Astrocyte of the hippocampus (primary cell): ENCODE measurements around the gene NF1.
"Not testable (repeated sequence)": the region's sequence is repeated elsewhere in the genome, so short reads cannot be mapped to it uniquely, and the experiment has no call there.

Experiments
- DNase-seq: peaks from one replicate; pipeline ENCODE4 v3.0.0; 2011; ENCODE audit warnings: low read depth, low spot score

The NF1 gene

DNA sequence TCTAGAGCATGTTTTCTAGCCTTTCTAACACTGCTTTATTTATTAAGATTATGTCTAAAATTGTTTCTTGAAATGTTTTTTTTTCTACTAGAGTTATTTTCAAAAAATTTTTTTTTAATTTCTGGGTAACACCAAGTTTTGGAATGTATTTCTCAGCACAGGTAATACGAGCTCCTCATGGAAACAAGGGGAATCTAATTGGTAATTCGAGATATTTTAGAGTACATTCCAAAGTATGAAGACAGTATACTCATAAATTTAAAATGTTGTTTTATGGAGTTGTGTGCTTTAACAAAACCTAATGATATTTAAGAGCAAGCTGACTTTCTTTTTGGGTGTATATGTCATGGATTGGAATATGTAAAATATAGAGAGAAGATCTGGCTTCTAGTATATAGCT is 159.9 kb downstream of the NF1 start:
- DNase-seq: no peak

- no peak for DNase-seq
Measured at GRCh38 chr17:31256936-31257335, 162.2 kb downstream of the NF1 start.

DNA sequence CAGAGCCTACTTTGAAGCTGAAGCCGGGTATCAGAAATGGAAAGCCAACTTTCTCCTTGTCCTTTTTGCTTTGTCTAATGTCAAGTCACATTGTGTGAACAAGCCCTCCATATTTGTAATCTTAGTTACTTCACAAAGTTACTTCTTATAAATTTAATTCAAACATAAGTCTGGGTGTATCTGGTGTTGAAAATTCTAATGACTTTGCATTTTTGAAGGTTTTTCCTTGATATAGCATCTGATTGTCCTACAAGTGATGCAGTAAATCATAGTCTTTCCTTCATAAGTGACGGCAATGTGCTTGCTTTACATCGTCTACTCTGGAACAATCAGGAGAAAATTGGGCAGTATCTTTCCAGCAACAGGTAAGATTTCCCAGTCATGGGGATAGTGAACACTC is 165.4 kb downstream of the NF1 start:
- DNase-seq: no peak

- DNase-seq: no peak
Measured at GRCh38 chr17:31261601-31262000, 166.8 kb downstream of the NF1 start.

- not testable (repeated sequence) for DNase-seq
Measured at GRCh38 chr17:31262923-31263322, 168.1 kb downstream of the NF1 start.

DNA sequence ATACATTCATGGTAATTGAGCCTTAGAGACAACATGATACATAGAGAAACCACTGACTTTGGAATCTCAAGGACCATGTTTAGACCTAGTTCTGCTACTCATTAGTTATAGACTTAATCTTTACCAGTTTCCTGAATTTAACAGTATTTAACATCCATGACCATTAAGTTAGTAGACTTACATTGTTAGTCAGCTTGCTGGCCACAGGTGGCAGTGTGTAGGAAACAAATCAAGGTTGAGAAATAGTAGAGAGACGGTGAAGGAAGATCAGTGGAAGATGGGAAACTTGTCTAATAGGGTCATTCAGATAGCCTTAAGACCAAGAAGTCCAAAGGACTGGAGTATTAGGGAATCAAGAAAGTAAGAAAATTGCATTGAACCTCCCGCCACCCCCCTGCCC is 171.3 kb downstream of the NF1 start:
- no peak for DNase-seq

DNA sequence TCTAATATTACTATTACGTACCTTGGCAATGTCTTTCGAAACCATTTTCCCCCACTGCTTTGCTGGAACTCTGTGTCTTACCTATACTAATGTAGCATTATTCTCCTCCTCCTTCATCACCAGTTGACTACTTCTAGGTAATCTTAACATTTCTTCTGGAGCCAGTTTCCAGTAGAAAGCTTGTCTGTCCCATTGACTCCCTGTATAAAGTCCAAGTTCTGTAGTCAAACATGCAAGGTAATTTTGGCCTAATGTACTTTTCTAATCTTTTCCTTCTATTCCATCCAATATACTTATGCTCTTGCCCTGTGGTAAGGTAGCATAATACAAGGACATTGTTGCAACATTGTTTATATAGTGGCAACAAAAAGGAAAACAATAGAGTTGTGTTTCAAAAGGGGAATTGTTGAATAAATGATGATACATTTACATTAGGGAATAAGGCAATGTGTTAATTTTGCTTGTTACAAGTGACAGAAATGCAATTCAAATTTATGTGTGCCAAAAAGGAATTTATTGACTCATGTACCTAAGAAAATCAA is 174.3 kb downstream of the NF1 start:
- no peak for DNase-seq

- DNase-seq: peak; percentile 97
Measured at GRCh38 chr17:31269578-31269983, 174.8 kb downstream of the NF1 start.

- no peak for DNase-seq
Measured at GRCh38 chr17:31272236-31272635, 177.5 kb downstream of the NF1 start.

- no peak for DNase-seq
Measured at GRCh38 chr17:31272803-31273202, 178.0 kb downstream of the NF1 start.

DNA sequence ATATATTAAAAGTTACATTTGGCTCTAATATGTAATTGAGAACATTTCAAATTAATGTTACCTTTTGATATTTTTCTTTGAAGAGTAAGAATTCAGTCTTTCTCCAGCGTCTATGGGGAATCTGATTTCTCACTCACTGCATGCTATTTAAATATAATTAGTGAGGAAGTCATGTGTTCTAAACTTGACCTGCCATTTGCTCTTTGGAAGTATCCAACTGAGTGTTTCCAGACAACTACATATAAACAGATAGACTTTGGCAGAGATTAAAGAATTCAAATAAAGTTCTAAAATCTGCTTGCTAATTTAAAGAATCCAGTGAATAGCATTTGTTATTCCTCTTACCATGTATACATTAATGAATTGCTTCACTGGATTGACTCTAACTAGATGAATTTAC is 178.7 kb downstream of the NF1 start:
- DNase-seq: no peak

- peak; percentile 11 for DNase-seq
Measured at GRCh38 chr17:31274252-31274651, 179.5 kb downstream of the NF1 start.

GRCh38 chr17:31275116-31275515 is 180.3 kb downstream of the NF1 start:
- no peak for DNase-seq

- no peak for DNase-seq
Measured at GRCh38 chr17:31279401-31279800, 184.6 kb downstream of the NF1 start.

- no peak for DNase-seq
Measured at GRCh38 chr17:31281061-31281460, 186.3 kb downstream of the NF1 start.

DNA sequence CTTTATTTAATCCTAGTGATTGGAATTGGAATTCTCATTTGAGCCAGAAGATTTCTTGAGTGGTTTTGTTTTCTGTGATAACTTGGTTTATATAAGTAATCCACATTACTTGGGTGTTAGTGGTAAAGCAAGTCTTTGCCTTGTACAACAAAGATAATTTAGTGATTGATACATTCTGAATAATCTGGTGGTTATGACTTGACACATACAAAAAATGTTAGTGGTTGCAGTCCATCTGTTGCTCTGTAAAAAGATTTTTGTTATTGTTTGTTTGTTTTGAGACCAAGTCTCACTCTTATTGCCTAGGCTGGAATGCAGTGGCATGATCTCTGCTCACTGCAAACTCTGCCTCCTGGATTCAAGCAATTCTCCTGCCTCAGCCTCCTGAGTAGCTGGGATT is 189.1 kb downstream of the NF1 start:
- DNase-seq: no peak

- no peak for DNase-seq
Measured at GRCh38 chr17:31286587-31286986, 191.8 kb downstream of the NF1 start.

DNA sequence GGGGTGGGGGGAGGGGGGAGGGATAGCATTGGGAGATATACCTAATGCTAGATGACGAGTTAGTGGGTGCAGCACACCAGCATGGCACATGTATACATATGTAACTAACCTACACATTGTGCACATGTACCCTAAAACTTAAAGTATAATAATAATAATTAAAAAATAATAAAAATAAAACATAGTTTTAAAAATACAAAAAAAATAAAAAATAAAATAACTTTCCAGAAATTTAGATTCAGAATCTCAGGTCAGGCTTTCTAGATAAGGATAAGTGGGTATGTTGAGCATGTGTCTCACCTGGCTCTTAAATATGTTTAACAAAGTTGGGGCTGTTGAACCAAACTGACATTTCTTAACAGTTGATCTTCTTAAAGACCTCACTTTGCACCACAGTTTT is 193.2 kb downstream of the NF1 start:
- not testable (repeated sequence) for DNase-seq

GRCh38 chr17:31289790-31290189 is 195.0 kb downstream of the NF1 start:
- DNase-seq: no peak

GRCh38 chr17:31291820-31292219 is 197.0 kb downstream of the NF1 start:
- no peak for DNase-seq

DNA sequence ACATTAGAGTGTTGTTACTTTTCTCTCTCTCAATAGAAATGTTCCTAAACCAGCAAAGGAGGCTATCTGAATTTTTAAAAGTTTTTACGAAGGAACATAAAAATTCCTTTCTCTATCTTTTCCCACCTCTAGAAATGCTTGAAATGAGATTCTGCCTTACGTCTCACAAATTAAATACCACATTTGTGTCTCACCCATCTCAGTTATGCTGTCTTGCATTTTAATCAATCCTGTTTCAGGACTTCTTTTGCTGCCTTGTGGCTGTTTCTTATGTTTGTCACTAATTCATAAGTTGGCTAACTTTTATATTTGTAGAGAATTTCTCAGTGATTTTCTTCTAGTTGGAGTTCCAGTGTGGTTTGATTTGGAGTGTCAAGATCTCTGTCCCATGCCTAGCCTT is 198.8 kb downstream of the NF1 start:
- peak; percentile 25 for DNase-seq

DNA sequence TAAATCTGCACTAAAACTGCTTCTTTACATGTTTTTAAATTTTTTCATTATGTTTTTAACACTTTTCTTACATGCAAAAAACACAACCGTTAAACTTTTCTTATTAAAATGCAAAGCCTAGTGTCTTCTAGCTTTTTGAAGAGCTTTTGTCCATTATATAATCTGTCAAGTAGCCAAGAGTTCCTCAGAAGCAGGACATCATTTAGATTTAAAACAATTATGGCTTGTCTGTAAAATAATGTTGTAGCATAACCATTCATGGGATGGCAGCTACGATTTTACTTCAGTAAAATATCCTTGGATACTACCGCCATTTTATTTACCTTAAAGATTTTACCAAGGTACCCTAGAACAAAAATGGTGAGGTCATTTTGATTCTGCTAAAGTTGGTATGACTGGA is 199.5 kb downstream of the NF1 start:
- no peak for DNase-seq

GRCh38 chr17:31294820-31295488 is 200.2 kb downstream of the NF1 start:
- DNase-seq: no peak

GRCh38 chr17:31295489-31295871 is 200.7 kb downstream of the NF1 start:
- no peak for DNase-seq
